Activated effector memory CD4-positive, alpha-beta T cell treated with Interleukin-2 at 50 U/mL for 16 hours (primary cell): ENCODE measurements around the gene NTRK3.

Experiments
- DNase-seq: peaks from one replicate; pipeline ENCODE4 v3.0.0-alpha.2; 2020

NTRK3 gene

GRCh38 chr15:88118035-88118434, 138.5 kb downstream of the NTRK3 start:
- DNase-seq, result no peak

GRCh38 chr15:88115486-88116152, 140.9 kb downstream of the NTRK3 start:
- no peak for DNase-seq

- DNase-seq, result no peak
Observed at GRCh38 chr15:88113613-88114308, 142.8 kb downstream of the NTRK3 start.

GRCh38 chr15:88108991-88109390, 147.5 kb downstream of the NTRK3 start:
- no peak for DNase-seq

- no peak for DNase-seq
Observed at GRCh38 chr15:88108477-88108876, 148.1 kb downstream of the NTRK3 start.

- DNase-seq, result no peak
Observed at GRCh38 chr15:88106074-88106473, 150.5 kb downstream of the NTRK3 start.

GRCh38 chr15:88104357-88104756, 152.2 kb downstream of the NTRK3 start:
- DNase-seq, result no peak

- no peak for DNase-seq
Observed at GRCh38 chr15:88100181-88100580, 156.4 kb downstream of the NTRK3 start.

GRCh38 chr15:88098361-88098760, 158.2 kb downstream of the NTRK3 start:
- DNase-seq, result no peak

GRCh38 chr15:88091444-88092016, 165.0 kb downstream of the NTRK3 start:
- no peak for DNase-seq

GRCh38 chr15:88090481-88091011, 166.0 kb downstream of the NTRK3 start:
- DNase-seq, result no peak

GRCh38 chr15:88089731-88090130, 166.8 kb downstream of the NTRK3 start:
- DNase-seq, result no peak

GRCh38 chr15:88089024-88089620, 167.4 kb downstream of the NTRK3 start:
- no peak for DNase-seq

GRCh38 chr15:88083811-88084760, 172.5 kb downstream of the NTRK3 start:
- DNase-seq, result no peak

GRCh38 chr15:88080616-88081015, 175.9 kb downstream of the NTRK3 start:
- no peak for DNase-seq

GRCh38 chr15:88077296-88078020, 179.1 kb downstream of the NTRK3 start:
- no peak for DNase-seq

GRCh38 chr15:88076328-88076727, 180.2 kb downstream of the NTRK3 start:
- no peak for DNase-seq

GRCh38 chr15:88075102-88075501, 181.4 kb downstream of the NTRK3 start:
- DNase-seq, result no peak

GRCh38 chr15:88074386-88074785, 182.2 kb downstream of the NTRK3 start:
- no peak for DNase-seq

GRCh38 chr15:88073391-88073691, 183.2 kb downstream of the NTRK3 start:
- no peak for DNase-seq

- no peak for DNase-seq
Observed at GRCh38 chr15:88072598-88073390, 183.7 kb downstream of the NTRK3 start.
